ENCODE measurements around the gene UNC45B. TPM values are rescaled to one million over a fixed set of nuclear protein-coding genes. Genes with fewer than 3 reads are reported as not detected.
"Not testable (repeated sequence)": the region's sequence is repeated elsewhere in the genome, so short reads cannot be mapped to it uniquely, and the experiment has no call there.

The UNC45B gene
- polyA plus RNA-seq, 4 donors: 0.10 to 0.26 (median 0.16) TPM

GRCh38 chr17:35167666-35168065 lies 20.0 kb downstream of the UNC45B start:
- no peak for DNase-seq (ENCODE audit: low read depth in 4 of 4, low spot score in 3 of 4)

- DNase-seq (ENCODE audit: low read depth in 4 of 4, low spot score in 3 of 4): no peak
Measured at GRCh38 chr17:35169835-35170363, 22.3 kb downstream of the UNC45B start.

GRCh38 chr17:35170968-35171771 lies 23.6 kb downstream of the UNC45B start:
- DNase-seq (ENCODE audit: low read depth in 4 of 4, low spot score in 3 of 4): no peak

GRCh38 chr17:35171834-35172233 lies 24.2 kb downstream of the UNC45B start:
- no peak for DNase-seq (ENCODE audit: low read depth in 4 of 4, low spot score in 3 of 4)

GRCh38 chr17:35172321-35172720 lies 24.7 kb downstream of the UNC45B start:
- DNase-seq (ENCODE audit: low read depth in 4 of 4, low spot score in 3 of 4): not testable (repeated sequence)

GRCh38 chr17:35174835-35175334 lies 27.3 kb downstream of the UNC45B start:
- DNase-seq (ENCODE audit: low read depth in 4 of 4, low spot score in 3 of 4): no peak

- DNase-seq (ENCODE audit: low read depth in 4 of 4, low spot score in 3 of 4): no peak
Measured at GRCh38 chr17:35175638-35176415, 28.2 kb downstream of the UNC45B start.

- no peak for DNase-seq (ENCODE audit: low read depth in 4 of 4, low spot score in 3 of 4)
Measured at GRCh38 chr17:35176897-35177296, 29.3 kb downstream of the UNC45B start.

- DNase-seq (ENCODE audit: low read depth in 4 of 4, low spot score in 3 of 4): not testable (repeated sequence)
Measured at GRCh38 chr17:35179379-35179778, 31.8 kb downstream of the UNC45B start.

- DNase-seq (ENCODE audit: low read depth in 4 of 4, low spot score in 3 of 4): no peak
Measured at GRCh38 chr17:35183332-35183731, 35.7 kb downstream of the UNC45B start.

GRCh38 chr17:35184274-35184673 lies 36.7 kb downstream of the UNC45B start:
- DNase-seq (ENCODE audit: low read depth in 4 of 4, low spot score in 3 of 4): no peak

GRCh38 chr17:35185849-35186248 lies 38.2 kb downstream of the UNC45B start:
- no peak for DNase-seq (ENCODE audit: low read depth in 4 of 4, low spot score in 3 of 4)

GRCh38 chr17:35187481-35187880 lies 39.9 kb downstream of the UNC45B start:
- no peak for DNase-seq (ENCODE audit: low read depth in 4 of 4, low spot score in 3 of 4)

- DNase-seq (ENCODE audit: low read depth in 4 of 4, low spot score in 3 of 4): no peak
Measured at GRCh38 chr17:35188111-35188510, 40.5 kb downstream of the UNC45B start.

- no peak for DNase-seq (ENCODE audit: low read depth in 4 of 4, low spot score in 3 of 4)
Measured at GRCh38 chr17:35189291-35189690, 41.7 kb downstream of the UNC45B start.

- no peak for DNase-seq (ENCODE audit: low read depth in 4 of 4, low spot score in 3 of 4)
Measured at GRCh38 chr17:35191001-35191695, 43.5 kb downstream of the UNC45B start.

- DNase-seq (ENCODE audit: low read depth in 4 of 4, low spot score in 3 of 4): no peak
Measured at GRCh38 chr17:35192708-35193107, 45.1 kb downstream of the UNC45B start.

- DNase-seq (ENCODE audit: low read depth in 4 of 4, low spot score in 3 of 4): not testable (repeated sequence)
Measured at GRCh38 chr17:35194001-35194400, 46.4 kb downstream of the UNC45B start, which contains the start of gene SLC35G3. TSS of gene SLC35G3 (minus strand) at chr17:35194393. CDS start at chr17:35194307, 86 bp downstream.

GRCh38 chr17:35195062-35195461 lies 47.4 kb downstream of the UNC45B start:
- not testable (repeated sequence) for DNase-seq (ENCODE audit: low read depth in 4 of 4, low spot score in 3 of 4)

GRCh38 chr17:35202582-35202981 lies 55.0 kb downstream of the UNC45B start:
- DNase-seq (ENCODE audit: low read depth in 4 of 4, low spot score in 3 of 4): not testable (repeated sequence)

- DNase-seq (ENCODE audit: low read depth in 4 of 4, low spot score in 3 of 4): no peak
Measured at GRCh38 chr17:35210741-35211140, 63.1 kb downstream of the UNC45B start.

Data from right renal pelvis (tissue), 4 donors.